AG04450 (cell line): Measurements from ENCODE around the gene JAK1. TPM values are rescaled to one million over a fixed set of nuclear protein-coding genes. Genes with fewer than 3 reads are reported as not detected.

Experiments
- CTCF ChIA-PET: fragments of 300-600, 350-600 bp; formaldehyde crosslinking; extraction: SDS; loops from one replicate; lab custom pipeline; 2022; ENCODE audit warnings: antibody characterized with exemption, inconsistent platforms; lab: Charles Lee
- POLR2A ChIA-PET: fragments of 350-600 bp; formaldehyde crosslinking; extraction: SDS; loops from one replicate; lab custom pipeline; 2021; ENCODE audit warnings: antibody characterized with exemption, inconsistent platforms; lab: Yijun Ruan, JAX
- DNase-seq: peaks from one replicate; pipeline ENCODE4 v3.0.0-alpha.2; 2011; ENCODE audit warnings: low read depth, low spot score
- H3K27ac ChIP-seq: one replicate; pipeline ENCODE4 v1.5.1; 2012; ENCODE audit warnings: low read depth, low read length, control low read depth
- H3K27me3 ChIP-seq: one replicate; pipeline ENCODE4 v1.6.0; 2012; ENCODE audit warnings: low read length; ENCODE audit not compliant: control insufficient read depth, insufficient read depth
- H3K4me3 ChIP-seq: 2 replicates; pipeline ENCODE4 v1.5.1; 2011; ENCODE audit warnings: mild to moderate bottlenecking, low read depth, low read length, control low read depth
- H3K9me3 ChIP-seq: 2 replicates; pipeline ENCODE4 v1.5.1; 2012; ENCODE audit warnings: low read length; ENCODE audit not compliant: control insufficient read depth, insufficient read depth
- CTCF ChIP-seq: IDR thresholded peaks from 2 replicates; pipeline ENCODE4 v1.5.1; 2011; ENCODE audit warnings: low read depth, low read length, control low read depth, inconsistent platforms
- polyA plus RNA-seq: library from polyadenylated mRNA; depleted of rRNA; stranded (reverse); fragments of >200 nt; gene quantifications from 2 replicates; pipeline ENCODE4 v1.2.3, GENCODE V29; 2011

The JAK1 gene
- polyA plus RNA-seq, 1 experiment = 141 TPM

GRCh38 chr1:64886877-64887276 lies 79.5 kb downstream of the JAK1 start:
- Histone ChIP-seq H3K27me3 (no peaks in the 10 kb centered on the region), H3K9me3 (no peaks in the 10 kb centered on the region), H3K4me3 (no peak overlapping the region), H3K27ac (no peak overlapping the region)
- DNase-seq = no peak
- CTCF ChIA-PET = no interaction called here
- no peak for TF ChIP-seq CTCF
- POLR2A ChIA-PET = no interaction called here

- H3K4me3 ChIP-seq = no peak overlapping the region
- ChIA-PET CTCF (no interaction called here), POLR2A (no interaction called here)
- H3K27me3 ChIP-seq = no peaks in the 10 kb centered on the region
- TF ChIP-seq CTCF = no peak
- DNase-seq = no peak
- no peaks in the 10 kb centered on the region for H3K9me3 ChIP-seq
- H3K27ac ChIP-seq = no peak overlapping the region
These were observed 80.7 kb downstream of the JAK1 start for GRCh38 chr1:64885648-64886047.

GRCh38 chr1:64884261-64885040 lies 81.9 kb downstream of the JAK1 start:
- H3K9me3 ChIP-seq = no peaks in the 10 kb centered on the region
- POLR2A ChIA-PET = interaction anchor here (0.6 kb wide), 1 partner anchor 565 kb away, joined by 7 read pairs; no protein-coding TSS in a partner anchor
- no peak for TF ChIP-seq CTCF
- CTCF ChIA-PET = no interaction called here
- H3K27ac ChIP-seq = no peak overlapping the region
- no peak for DNase-seq
- H3K4me3 ChIP-seq = no peak overlapping the region
- no peaks in the 10 kb centered on the region for H3K27me3 ChIP-seq

GRCh38 chr1:64882574-64883255 lies 83.6 kb downstream of the JAK1 start:
- Histone ChIP-seq H3K9me3 (no peaks in the 10 kb centered on the region), H3K27ac (no peak overlapping the region), H3K27me3 (no peaks in the 10 kb centered on the region), H3K4me3 (no peak overlapping the region)
- no peak for DNase-seq
- no peak for TF ChIP-seq CTCF
- CTCF ChIA-PET = interaction anchor here (1.1 kb wide), 1 partner anchor 138 kb away, joined by 3 read pairs; no protein-coding TSS in a partner anchor
- POLR2A ChIA-PET = no interaction called here

- TF ChIP-seq CTCF = no peak
- ChIA-PET POLR2A (no interaction called here), CTCF (interaction anchor here (1.0 kb wide), 1 partner anchor 139 kb away, joined by 3 read pairs; no protein-coding TSS in a partner anchor)
- no peaks in the 10 kb centered on the region for H3K27me3 ChIP-seq
- H3K4me3 ChIP-seq = no peak overlapping the region
- H3K9me3 ChIP-seq = no peaks in the 10 kb centered on the region
- H3K27ac ChIP-seq = no peak overlapping the region
- no peak for DNase-seq
These were observed 85.1 kb downstream of the JAK1 start for GRCh38 chr1:64881281-64881680.
